BLaER1 (cell line): ENCODE results near the gene TH.

Source experiments
- H3K27ac ChIP-seq: shearing (Covaris generic); formaldehyde crosslinking; 2 replicates; pipeline ENCODE4 v1.8.1; 2022
- H3K27me3 ChIP-seq: shearing (Covaris generic); formaldehyde crosslinking; 2 replicates; pipeline ENCODE4 v1.8.1; 2022
- H3K36me3 ChIP-seq: shearing (Covaris generic); formaldehyde crosslinking; 2 replicates; pipeline ENCODE4 v1.8.1; 2022
- H3K4me1 ChIP-seq: shearing (Covaris generic); formaldehyde crosslinking; 2 replicates; pipeline ENCODE4 v1.8.1; 2022
- H3K4me2 ChIP-seq: shearing (Covaris generic); formaldehyde crosslinking; 2 replicates; pipeline ENCODE4 v1.8.1; 2022
- H3K4me3 ChIP-seq: shearing (Covaris generic); formaldehyde crosslinking; 2 replicates; pipeline ENCODE4 v1.8.1; 2022
- H3K9ac ChIP-seq: shearing (Covaris generic); formaldehyde crosslinking; 2 replicates; pipeline ENCODE4 v1.8.1; 2022
- H3K9me3 ChIP-seq: shearing (Covaris generic); formaldehyde crosslinking; 2 replicates; pipeline ENCODE4 v1.8.1; 2022
- H4K20me1 ChIP-seq: shearing (Covaris generic); formaldehyde crosslinking; 2 replicates; pipeline ENCODE4 v1.8.1; 2022
- Cebpa-rat ChIP-seq: shearing (Covaris generic); IDR thresholded peaks from 2 replicates; pipeline ENCODE4 v1.8.1; 2022

Gene TH

GRCh38 chr11:2214527-2215229, 43.1 kb upstream of the TH start:
- Histone ChIP-seq H3K9me3 (no peaks in the 10 kb centered on the region), H4K20me1 (no peaks in the 10 kb centered on the region), H3K27ac (no peak overlapping the region), H3K4me3 (no peak overlapping the region), H3K9ac (no peak overlapping the region), H3K27me3 (no peaks in the 10 kb centered on the region), H3K4me1 (peaks cover 10% of the 10 kb centered on the region), H3K4me2 (no peak overlapping the region), H3K36me3 (no peaks in the 10 kb centered on the region)
- TF ChIP-seq Cebpa-rat = no peak

DNA sequence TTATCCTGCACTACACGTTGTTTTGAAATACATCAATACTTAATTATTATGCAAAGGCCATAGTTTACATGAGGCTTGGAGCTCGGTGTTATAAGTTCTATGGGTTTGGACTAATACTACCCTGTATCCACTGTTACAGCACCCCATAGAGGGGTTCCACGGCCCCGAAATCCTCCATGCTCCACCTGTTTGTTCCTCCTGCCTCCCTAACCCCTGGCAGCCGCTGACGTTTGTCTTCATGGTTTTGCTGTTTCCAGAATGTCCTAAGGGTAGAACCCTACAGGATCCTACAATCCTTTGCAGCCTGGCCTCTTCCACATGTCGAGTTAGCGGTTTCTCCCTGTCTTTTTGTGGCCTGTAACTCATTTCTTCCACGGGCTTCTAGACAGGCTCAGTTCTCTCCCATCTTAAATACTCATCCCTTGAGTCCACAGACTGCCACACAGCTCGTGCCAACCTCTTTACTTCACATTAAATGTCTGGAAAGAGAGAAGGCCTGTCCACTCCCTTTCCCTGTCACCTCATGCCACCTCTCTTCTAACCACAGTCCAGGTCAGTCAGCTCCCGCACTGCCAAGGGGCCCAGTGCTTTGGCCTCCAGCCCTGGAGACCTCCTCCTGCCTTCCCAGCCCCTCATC, 42.4 kb upstream of the TH start:
- Histone ChIP-seq H3K4me3 (no peak overlapping the region), H3K4me1 (peaks cover 10% of the 10 kb centered on the region), H3K9me3 (no peaks in the 10 kb centered on the region), H3K27ac (no peak overlapping the region), H3K4me2 (peak overlapping the region; percentile 33), H4K20me1 (no peaks in the 10 kb centered on the region), H3K36me3 (no peaks in the 10 kb centered on the region), H3K27me3 (no peaks in the 10 kb centered on the region), H3K9ac (no peak overlapping the region)
- no peak for TF ChIP-seq Cebpa-rat

GRCh38 chr11:2213384-2213842, 41.8 kb upstream of the TH start:
- no peak for TF ChIP-seq Cebpa-rat
- Histone ChIP-seq H3K4me3 (no peak overlapping the region), H3K36me3 (no peaks in the 10 kb centered on the region), H3K27me3 (no peaks in the 10 kb centered on the region), H4K20me1 (no peaks in the 10 kb centered on the region), H3K4me1 (peaks cover 10% of the 10 kb centered on the region), H3K27ac (no peak overlapping the region), H3K9ac (no peak overlapping the region), H3K4me2 (peak overlapping the region; percentile 33), H3K9me3 (no peaks in the 10 kb centered on the region)

DNA sequence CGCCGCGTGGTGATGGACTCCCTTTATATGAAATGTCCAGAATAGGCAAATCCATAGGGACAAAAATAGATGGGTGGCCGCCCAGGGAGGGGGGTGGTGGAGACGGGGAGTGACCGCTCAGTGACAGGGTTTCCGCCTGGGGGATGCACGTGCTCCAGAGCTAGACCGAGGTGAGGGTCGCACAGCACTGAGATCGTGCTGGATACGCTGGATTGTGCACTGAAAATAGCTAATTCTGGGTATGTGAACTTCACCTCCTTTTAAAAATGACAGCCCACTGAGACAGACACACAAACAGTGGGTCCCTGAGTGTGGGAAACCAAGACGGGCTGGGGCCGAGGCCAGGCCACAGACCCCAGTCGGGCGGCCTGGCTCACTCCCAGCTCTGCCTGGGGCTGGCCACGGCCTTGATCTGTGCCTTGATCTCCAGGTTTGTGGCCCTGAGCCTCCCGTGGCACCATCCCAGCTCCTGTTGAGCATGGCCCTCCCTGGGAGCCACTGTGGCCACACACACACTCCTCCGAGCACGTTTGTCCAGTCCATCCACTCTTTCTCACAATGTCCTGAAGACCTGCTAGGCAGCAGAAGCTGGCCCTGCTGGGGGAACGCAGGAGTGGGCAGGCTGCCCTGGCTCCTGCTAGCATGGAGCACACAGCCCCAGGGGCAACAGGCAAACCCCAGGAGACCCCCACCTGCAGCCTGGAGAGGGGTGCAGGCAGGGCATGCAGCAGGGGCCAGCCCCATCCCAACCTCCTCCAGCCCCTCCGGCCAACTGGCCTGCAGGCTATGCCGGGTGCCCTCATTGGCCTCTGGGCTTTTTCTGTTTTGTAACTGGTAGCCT, 41.0 kb upstream of the TH start:
- Histone ChIP-seq H3K9me3 (no peaks in the 10 kb centered on the region), H3K4me1 (peaks cover 10% of the 10 kb centered on the region), H3K4me2 (peak overlapping the region; percentile 33), H3K36me3 (no peaks in the 10 kb centered on the region), H3K27me3 (no peaks in the 10 kb centered on the region), H3K4me3 (no peak overlapping the region), H3K9ac (no peak overlapping the region), H3K27ac (no peak overlapping the region), H4K20me1 (no peaks in the 10 kb centered on the region)
- no peak for TF ChIP-seq Cebpa-rat

DNA sequence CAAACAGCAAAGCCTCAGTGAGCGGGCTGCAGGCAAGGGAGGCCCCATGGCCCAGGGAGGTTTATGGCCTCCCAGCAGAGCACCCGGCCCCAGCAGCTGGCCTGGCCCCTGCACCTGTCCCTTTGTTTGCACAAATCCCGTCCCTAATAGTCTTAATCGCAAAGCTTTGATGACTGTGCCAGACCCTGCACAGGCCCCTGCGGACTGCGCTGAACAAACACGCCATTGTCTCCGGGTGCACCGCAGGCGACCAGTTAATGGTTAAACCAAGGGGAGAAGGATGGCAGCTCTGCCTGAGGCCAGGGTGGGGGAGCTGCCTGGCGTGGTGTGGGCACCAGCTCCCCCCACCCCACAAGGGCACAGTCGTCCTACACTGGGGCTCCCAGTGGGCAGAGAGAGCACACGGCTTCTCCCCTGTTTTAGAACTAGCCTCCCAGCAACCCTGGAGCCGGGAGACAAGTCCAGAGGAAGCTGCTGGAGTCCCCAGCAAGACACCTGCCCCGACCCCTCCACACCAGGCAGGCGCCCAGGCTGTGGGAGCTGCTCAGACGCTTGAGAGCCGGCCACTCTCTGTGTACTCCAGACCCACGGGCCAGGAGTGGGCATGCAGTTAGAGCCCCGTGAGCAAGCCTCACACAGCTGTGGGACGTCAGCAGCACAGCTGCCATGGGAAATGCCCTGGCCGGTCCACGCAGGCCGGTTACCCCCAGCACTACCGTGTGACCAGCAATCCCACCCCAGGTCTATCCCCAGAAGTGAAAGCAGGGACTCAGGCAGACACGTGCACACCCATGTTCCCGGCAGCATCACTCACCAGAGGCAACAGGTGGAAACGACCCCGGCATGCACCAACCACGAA, 39.7 kb upstream of the TH start:
- H3K27me3 ChIP-seq = no peaks in the 10 kb centered on the region
- no peak overlapping the region for H3K4me3 ChIP-seq
- peaks cover 10% of the 10 kb centered on the region for H3K4me1 ChIP-seq
- no peaks in the 10 kb centered on the region for H3K36me3 ChIP-seq
- no peak overlapping the region for H3K9ac ChIP-seq
- H4K20me1 ChIP-seq = no peaks in the 10 kb centered on the region
- no peak for TF ChIP-seq Cebpa-rat
- H3K9me3 ChIP-seq = no peaks in the 10 kb centered on the region
- H3K27ac ChIP-seq = no peak overlapping the region
- no peak overlapping the region for H3K4me2 ChIP-seq

DNA sequence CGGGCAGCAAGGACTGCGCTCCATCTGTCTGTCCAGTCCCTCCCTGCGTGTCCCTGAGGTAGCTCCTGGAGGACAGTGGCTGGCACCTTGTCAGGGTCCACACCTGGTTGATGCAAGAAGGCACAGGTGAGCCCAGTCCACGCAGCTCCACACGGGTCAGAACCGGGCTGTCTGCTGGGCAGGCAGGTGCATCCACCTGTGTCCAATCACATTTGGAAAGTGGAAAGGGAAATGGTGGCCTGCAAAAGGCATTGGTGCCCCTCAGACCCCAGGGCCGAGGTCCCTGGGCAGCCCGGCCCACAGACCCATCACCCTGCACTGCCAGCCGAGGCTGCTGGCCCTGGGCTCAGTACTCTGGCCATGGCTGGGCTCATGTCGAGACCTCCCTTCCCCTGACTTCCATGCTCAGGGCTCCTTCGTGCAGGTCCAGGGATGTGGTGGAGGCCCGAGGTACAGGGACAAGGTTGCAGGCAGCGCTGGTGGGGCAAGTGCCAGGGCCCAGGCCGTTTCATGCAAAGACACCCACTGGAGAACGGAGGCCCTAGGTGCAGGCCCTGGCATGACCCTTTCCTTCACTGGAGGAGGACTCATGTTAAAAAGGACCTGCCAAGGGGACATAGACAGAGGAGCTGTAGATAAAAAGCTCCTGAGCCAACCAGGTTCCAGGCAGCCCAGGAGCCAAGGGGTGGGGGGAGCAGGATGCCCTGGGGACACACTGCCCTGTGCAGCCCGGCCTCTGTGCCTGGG, 38.9 kb upstream of the TH start:
- Histone ChIP-seq H3K4me1 (peaks cover 10% of the 10 kb centered on the region), H3K9me3 (no peaks in the 10 kb centered on the region), H3K4me3 (no peak overlapping the region), H3K36me3 (no peaks in the 10 kb centered on the region), H3K4me2 (no peak overlapping the region), H3K27me3 (no peaks in the 10 kb centered on the region), H4K20me1 (no peaks in the 10 kb centered on the region), H3K9ac (no peak overlapping the region), H3K27ac (no peak overlapping the region)
- no peak for TF ChIP-seq Cebpa-rat

- Histone ChIP-seq H3K9ac (no peak overlapping the region), H3K36me3 (no peaks in the 10 kb centered on the region), H3K4me2 (no peak overlapping the region), H3K4me3 (no peak overlapping the region), H4K20me1 (no peaks in the 10 kb centered on the region), H3K4me1 (peaks cover 10% of the 10 kb centered on the region), H3K27ac (no peak overlapping the region), H3K9me3 (no peaks in the 10 kb centered on the region), H3K27me3 (no peaks in the 10 kb centered on the region)
- no peak for TF ChIP-seq Cebpa-rat
Observed at GRCh38 chr11:2209900-2210321, 38.3 kb upstream of the TH start.

DNA sequence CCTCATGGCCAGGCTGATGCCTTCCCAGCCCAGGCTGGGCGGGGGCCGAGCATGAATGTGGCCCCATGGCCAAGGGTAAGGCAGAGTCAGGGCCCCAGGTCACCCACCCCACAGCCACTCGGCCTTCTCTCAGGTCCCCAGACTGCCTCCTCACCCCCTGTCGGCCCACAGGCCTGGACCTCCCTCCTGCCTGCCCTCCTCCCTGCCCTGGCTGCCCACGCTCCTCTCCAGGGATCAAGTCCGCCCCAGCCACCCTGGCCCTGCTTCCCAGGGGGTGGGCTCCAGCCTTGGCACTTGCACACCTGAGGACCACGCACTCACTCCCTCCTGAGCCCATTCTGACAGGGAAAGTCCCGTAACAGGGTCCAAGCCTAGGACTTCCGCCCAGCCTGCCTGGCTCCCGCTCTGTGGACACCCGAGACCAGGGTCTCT, 37.8 kb upstream of the TH start:
- TF ChIP-seq Cebpa-rat = no peak
- Histone ChIP-seq H3K27ac (no peak overlapping the region), H3K9me3 (no peaks in the 10 kb centered on the region), H3K27me3 (no peaks in the 10 kb centered on the region), H3K9ac (no peak overlapping the region), H3K36me3 (no peaks in the 10 kb centered on the region), H4K20me1 (no peaks in the 10 kb centered on the region), H3K4me2 (no peak overlapping the region), H3K4me3 (no peak overlapping the region), H3K4me1 (peaks cover 10% of the 10 kb centered on the region)
